GM23248 (cell line): ENCODE data around the gene TAF4. TPM values are rescaled to one million over a fixed set of nuclear protein-coding genes. Genes with fewer than 3 reads are reported as not detected.

Experiments
- DNase-seq: peaks from one replicate; pipeline ENCODE4 v3.0.0-alpha.2; 2015
- H2AFZ ChIP-seq: fragments of 200-600 bp; sonication (generic); 2 replicates; pipeline ENCODE4 v1.6.1; 2016; ENCODE audit warnings: antibody characterized with exemption
- H3F3A ChIP-seq: fragments of 200-600 bp; sonication (generic); 2 replicates; pipeline ENCODE4 v1.6.1; 2016; ENCODE audit warnings: mild to moderate bottlenecking, antibody characterized with exemption, mixed run types; ENCODE audit not compliant: insufficient read depth
- H3K27ac ChIP-seq: fragments of 200-600 bp; sonication (generic); 2 replicates; pipeline ENCODE4 v1.5.1; 2016; ENCODE audit warnings: mild to moderate bottlenecking
- H3K27me3 ChIP-seq: fragments of 200-600 bp; sonication (generic); replicated peaks from 2 replicates; pipeline ENCODE4 v1.6.1; 2016; ENCODE audit warnings: mild to moderate bottlenecking; ENCODE audit not compliant: insufficient read depth
- H3K36me3 ChIP-seq: fragments of 200-600 bp; sonication (generic); 2 replicates; pipeline ENCODE4 v1.6.1; 2016; ENCODE audit warnings: low read depth, mild to moderate bottlenecking
- H3K4me1 ChIP-seq: fragments of 200-600 bp; sonication (generic); 2 replicates; pipeline ENCODE4 v1.6.1; 2016; ENCODE audit warnings: mild to moderate bottlenecking; ENCODE audit not compliant: insufficient read depth
- H3K4me2 ChIP-seq: fragments of 200-600 bp; sonication (generic); one replicate; pipeline ENCODE4 v1.6.1; 2016; ENCODE audit warnings: mild to moderate bottlenecking; ENCODE audit not compliant: unreplicated experiment
- H3K4me3 ChIP-seq: fragments of 200-600 bp; sonication (generic); 2 replicates; pipeline ENCODE4 v1.5.1; 2016; ENCODE audit warnings: mild to moderate bottlenecking
- H3K79me2 ChIP-seq: fragments of 200-600 bp; sonication (generic); 2 replicates; pipeline ENCODE4 v1.6.1; 2016; ENCODE audit warnings: mild to moderate bottlenecking; ENCODE audit not compliant: insufficient read depth
- H3K9ac ChIP-seq: fragments of 200-600 bp; sonication (generic); 2 replicates; pipeline ENCODE4 v1.6.1; 2016; ENCODE audit warnings: mild to moderate bottlenecking
- H3K9me2 ChIP-seq: fragments of 200-600 bp; sonication (generic); 2 replicates; pipeline ENCODE4 v1.6.1; 2016; ENCODE audit warnings: mixed run types, mild to moderate bottlenecking, moderate library complexity; ENCODE audit not compliant: insufficient read depth
- H3K9me3 ChIP-seq: fragments of 200-600 bp; sonication (generic); one replicate; pipeline ENCODE4 v1.6.1; 2017; ENCODE audit warnings: low read depth
- H4K20me1 ChIP-seq: fragments of 200-600 bp; sonication (generic); 2 replicates; pipeline ENCODE4 v1.6.0; 2016; ENCODE audit not compliant: insufficient read depth
- EZH2 ChIP-seq: fragments of 200-600 bp; sonication (generic); IDR thresholded peaks from 2 replicates; pipeline ENCODE4 v1.6.1; 2018; ENCODE audit warnings: antibody characterized with exemption, mild to moderate bottlenecking; ENCODE audit not compliant: insufficient read depth, poor library complexity, severe bottlenecking
- EZH2phosphoT487 ChIP-seq: fragments of 200-600 bp; sonication (generic); IDR thresholded peaks from 2 replicates; pipeline ENCODE4 v1.6.1; 2018; ENCODE audit warnings: antibody characterized with exemption, moderate library complexity, mild to moderate bottlenecking, low read depth; ENCODE audit not compliant: insufficient read depth
- WGBS, 2 experiments: methylation state at CpG; one replicate each; pipeline ENCODE4 v1.1.6; 2015 to 2017; ENCODE audit warnings: low lambda C conversion rate in 2 of 2, low coverage in 1 of 2; ENCODE audit errors: missing lambda C conversion rate in 2 of 2; 5-methylcytosine and 5-hydroxymethylcytosine counted together
- in situ Hi-C: fragments of 300-500 bp; cut with MboI; formaldehyde crosslinking; loops from 2 replicates; pipeline ENCODE4 v1.15.0; 2020
- polyA plus RNA-seq: library from polyadenylated mRNA; unstranded; fragments of >200 nt; fragmentation: Nextera tagmentation; extraction: Ambion mirVana; gene quantifications from 2 replicates; pipeline ENCODE4 v1.2.1, GENCODE V29; 2016
- total RNA-seq: library from RNA; depleted of rRNA; stranded (reverse); fragments of >200 nt; shearing (Covaris generic); gene quantifications from 2 replicates; pipeline ENCODE4 v1.2.3, GENCODE V29; 2014

Gene TAF4
- total and polyA plus RNA-seq, 2 experiments from 2014 or later: 1.4 to 2.9 TPM

- Histone ChIP-seq H3K9me2 (no peaks in the 10 kb centered on the region), H3K27ac (0 out of 2 replicates have a peak overlapping the region, but pooled peaks have one; percentile 24), H3K9ac (no peak overlapping the region), H3K9me3 (no peaks in the 10 kb centered on the region), H2AFZ (0 out of 2 replicates have a peak overlapping the region, but pooled peaks have one; percentile 23), H3K36me3 (no peaks in the 10 kb centered on the region), H3K79me2 (no peaks in the 10 kb centered on the region), H3K4me1 (peaks cover 10% of the 10 kb centered on the region; the same call in 1 of the 2 replicates), H3K4me3 (no peak overlapping the region), H4K20me1 (no peaks in the 10 kb centered on the region), H3F3A (peaks cover 12% of the 10 kb centered on the region), H3K27me3 (no peaks in the 10 kb centered on the region), H3K4me2 (no peak overlapping the region)
- TF ChIP-seq EZH2: no peak
- TF ChIP-seq EZH2phosphoT487: no peak
- in situ Hi-C loops: no loop called here
- 36% methylated on average over 11 of the region's 11 CpGs for WGBS, 2 experiments
- peak; percentile 87 for DNase-seq
These were observed 4.1 kb upstream of the TAF4 start for GRCh38 chr20:62069741-62070216.

GRCh38 chr20:62068997-62069396 is 3.3 kb upstream of the TAF4 start:
- Histone ChIP-seq H3F3A (peaks cover 12% of the 10 kb centered on the region), H3K27me3 (no peaks in the 10 kb centered on the region), H4K20me1 (no peaks in the 10 kb centered on the region), H3K9ac (no peak overlapping the region), H3K4me3 (no peak overlapping the region), H3K4me2 (no peak overlapping the region), H2AFZ (no peak overlapping the region), H3K36me3 (no peaks in the 10 kb centered on the region), H3K4me1 (peaks cover 10% of the 10 kb centered on the region; the same call in 1 of the 2 replicates), H3K9me2 (no peaks in the 10 kb centered on the region), H3K27ac (no peak overlapping the region), H3K9me3 (no peaks in the 10 kb centered on the region), H3K79me2 (peaks cover 4% of the 10 kb centered on the region)
- in situ Hi-C loops: no loop called here
- peak; percentile 16 for DNase-seq
- 78 to 86% methylated on average over 7 of the region's 7 CpGs for WGBS, 2 experiments
- TF ChIP-seq EZH2 (no peak), EZH2phosphoT487 (no peak)

- Histone ChIP-seq H3K27me3 (no peaks in the 10 kb centered on the region), H3F3A (peaks cover 12% of the 10 kb centered on the region), H4K20me1 (no peaks in the 10 kb centered on the region), H3K79me2 (peaks cover 17% of the 10 kb centered on the region), H3K9ac (no peak overlapping the region), H3K9me2 (no peaks in the 10 kb centered on the region), H3K4me2 (no peak overlapping the region), H3K4me1 (peaks cover 10% of the 10 kb centered on the region; the same call in 1 of the 2 replicates), H3K9me3 (no peaks in the 10 kb centered on the region), H2AFZ (no peak overlapping the region), H3K4me3 (no peak overlapping the region), H3K36me3 (no peaks in the 10 kb centered on the region), H3K27ac (no peak overlapping the region)
- in situ Hi-C loops: no loop called here
- DNase-seq: no peak
- 71 to 85% methylated on average over 15 to 18 of the region's 18 CpGs for WGBS, 2 experiments
- TF ChIP-seq EZH2phosphoT487: no peak
- TF ChIP-seq EZH2: no peak
These were observed 2.0 kb upstream of the TAF4 start for GRCh38 chr20:62067547-62068260.

- peaks cover 24% of the 10 kb centered on the region for H3K79me2 ChIP-seq
- TF ChIP-seq EZH2phosphoT487 (no peak), EZH2 (no peak)
- peak overlapping the region; percentile 83 for H2AFZ ChIP-seq
- H3K9me3 ChIP-seq: no peaks in the 10 kb centered on the region
- peaks cover 10% of the 10 kb centered on the region; the same call in 1 of the 2 replicates for H3K4me1 ChIP-seq
- H3K9ac ChIP-seq: peak overlapping the region; percentile 88
- in situ Hi-C loops: no loop called here
- H3F3A ChIP-seq: peaks cover 12% of the 10 kb centered on the region
- peak; percentile 45 for DNase-seq
- peak overlapping the region; percentile 64 for H3K27ac ChIP-seq
- H3K4me2 ChIP-seq: peak overlapping the region; percentile 79
- peak overlapping the region; percentile 79 for H3K4me3 ChIP-seq
- H4K20me1 ChIP-seq: no peaks in the 10 kb centered on the region
- no peaks in the 10 kb centered on the region for H3K36me3 ChIP-seq
- no peaks in the 10 kb centered on the region for H3K9me2 ChIP-seq
- no peaks in the 10 kb centered on the region for H3K27me3 ChIP-seq
- 18 to 21% methylated on average over 15 of the region's 15 CpGs for WGBS, 2 experiments
These were observed 1.3 kb upstream of the TAF4 start for GRCh38 chr20:62066983-62067433.
